HEK293 (cell line): ENCODE data around the gene VAT1L.

Source experiments
- CTCF ChIA-PET: fragments of 350-600 bp; formaldehyde crosslinking; extraction: SDS; loops from one replicate; lab custom pipeline; 2021; ENCODE audit warnings: antibody characterized with exemption; lab: Yijun Ruan, JAX
- POLR2A ChIA-PET: fragments of 300-600 bp; formaldehyde crosslinking; extraction: SDS; loops from one replicate; lab custom pipeline; 2020; ENCODE audit warnings: antibody characterized with exemption, inconsistent platforms; lab: Yijun Ruan, JAX
- H3K27ac ChIP-seq: fragments of 200-500 bp; sonication (Bioruptor generic); 2 replicates; pipeline ENCODE4 v1.5.1; 2014; ENCODE audit warnings: low read depth, low read length, control low read depth, inconsistent platforms; ENCODE audit errors: extremely low read depth
- H3K36me3 ChIP-seq, 2 experiments: fragments of 200-500 bp in 1 of 2; sonication (Bioruptor generic) in 1 of 2; 1 replicate in 1 of 2; 2 replicates in 1 of 2; pipeline ENCODE4 v1.5.1; 2014 to 2017; ENCODE audit warnings: inconsistent platforms in 2 of 2, low read length in 2 of 2; ENCODE audit not compliant: control insufficient read depth in 2 of 2, insufficient read depth in 1 of 2
- H3K4me1 ChIP-seq: fragments of 200-500 bp; sonication (Bioruptor generic); 2 replicates; pipeline ENCODE4 v1.5.1; 2014; ENCODE audit warnings: mild to moderate bottlenecking, low read length, inconsistent platforms; ENCODE audit not compliant: control insufficient read depth, insufficient read depth
- H3K4me3 ChIP-seq: 2 replicates; pipeline ENCODE4 v1.5.1; 2011; ENCODE audit warnings: low read depth, mild to moderate bottlenecking, control low read depth, low read length, moderate library complexity
- H3K9me3 ChIP-seq: fragments of 200-500 bp; sonication (Bioruptor generic); 2 replicates; pipeline ENCODE4 v1.5.1; 2014; ENCODE audit warnings: low read depth, low read length, inconsistent platforms; ENCODE audit not compliant: control insufficient read depth, insufficient read depth
- AEBP2 ChIP-seq: fragments of 450-650 bp; formaldehyde crosslinking; IDR thresholded peaks from 2 replicates; pipeline ENCODE4 v1.5.1; 2016; ENCODE audit warnings: missing biosample characterization, missing genetic modification characterization, borderline replicate concordance
- BCL6B ChIP-seq: fragments of 450-650 bp; formaldehyde crosslinking; IDR thresholded peaks from 2 replicates; pipeline ENCODE4 v1.5.1; 2017; ENCODE audit warnings: missing biosample characterization, missing genetic modification characterization
- KLF8 ChIP-seq: fragments of 450-650 bp; formaldehyde crosslinking; IDR thresholded peaks from 2 replicates; pipeline ENCODE4 v1.5.1; 2016; ENCODE audit warnings: missing biosample characterization, missing genetic modification characterization
- MEIS1 ChIP-seq: sonication (generic); formaldehyde crosslinking; IDR thresholded peaks from 2 replicates; pipeline ENCODE4 v1.8.1; 2022; ENCODE audit warnings: missing genetic modification reagents, mild to moderate bottlenecking, borderline replicate concordance
- PRDM6 ChIP-seq: fragments of 450-650 bp; formaldehyde crosslinking; IDR thresholded peaks from 2 replicates; pipeline ENCODE4 v1.5.1; 2017; ENCODE audit warnings: missing biosample characterization, missing genetic modification characterization
- SP2 ChIP-seq: fragments of 450-650 bp; formaldehyde crosslinking; IDR thresholded peaks from 2 replicates; pipeline ENCODE4 v1.5.1; 2016; ENCODE audit warnings: missing biosample characterization, missing genetic modification characterization
- SP7 ChIP-seq: fragments of 450-650 bp; formaldehyde crosslinking; IDR thresholded peaks from 2 replicates; pipeline ENCODE4 v1.5.1; 2016; ENCODE audit warnings: missing biosample characterization, missing genetic modification characterization
- WT1 ChIP-seq: fragments of 450-650 bp; formaldehyde crosslinking; IDR thresholded peaks from 2 replicates; pipeline ENCODE4 v1.5.1; 2016; ENCODE audit warnings: missing biosample characterization, missing genetic modification characterization
- ZBTB1 ChIP-seq: fragments of 450-650 bp; formaldehyde crosslinking; IDR thresholded peaks from 2 replicates; pipeline ENCODE4 v1.5.1; 2016; ENCODE audit warnings: missing biosample characterization, missing genetic modification characterization
- ZBTB26 ChIP-seq: fragments of 450-650 bp; formaldehyde crosslinking; optimal IDR thresholded peaks from 2 replicates; pipeline ENCODE3; 2016; ENCODE audit warnings: missing biosample characterization, mild to moderate bottlenecking, missing genetic modification characterization
- ZBTB6 ChIP-seq: fragments of 450-650 bp; formaldehyde crosslinking; IDR thresholded peaks from 2 replicates; pipeline ENCODE4 v1.5.1; 2017; ENCODE audit warnings: missing biosample characterization, missing genetic modification characterization
- ZFP37 ChIP-seq: fragments of 450-650 bp; formaldehyde crosslinking; IDR thresholded peaks from 2 replicates; pipeline ENCODE4 v1.5.1; 2016; ENCODE audit warnings: missing biosample characterization, missing genetic modification characterization
- ZNF169 ChIP-seq: fragments of 450-650 bp; formaldehyde crosslinking; IDR thresholded peaks from 2 replicates; pipeline ENCODE4 v1.5.1; 2016; ENCODE audit warnings: missing biosample characterization, missing genetic modification characterization
- ZNF2 ChIP-seq: fragments of 450-650 bp; formaldehyde crosslinking; IDR thresholded peaks from 2 replicates; pipeline ENCODE4 v1.5.1; 2016; ENCODE audit warnings: missing biosample characterization, missing genetic modification characterization
- ZNF302 ChIP-seq: fragments of 450-650 bp; formaldehyde crosslinking; IDR thresholded peaks from 2 replicates; pipeline ENCODE4 v1.5.1; 2016; ENCODE audit warnings: missing biosample characterization, missing genetic modification characterization, low read depth
- ZNF621 ChIP-seq: fragments of 450-650 bp; formaldehyde crosslinking; IDR thresholded peaks from 2 replicates; pipeline ENCODE4 v1.5.1; 2017; ENCODE audit warnings: missing biosample characterization, missing genetic modification characterization
- ZNF623 ChIP-seq: fragments of 450-650 bp; formaldehyde crosslinking; IDR thresholded peaks from 2 replicates; pipeline ENCODE4 v1.5.1; 2016; ENCODE audit warnings: missing biosample characterization, missing genetic modification characterization
- ZNF692 ChIP-seq: fragments of 450-650 bp; formaldehyde crosslinking; IDR thresholded peaks from 2 replicates; pipeline ENCODE4 v1.5.1; 2016; ENCODE audit warnings: missing biosample characterization, missing genetic modification characterization
- ZNF776 ChIP-seq: fragments of 450-650 bp; formaldehyde crosslinking; IDR thresholded peaks from 2 replicates; pipeline ENCODE4 v1.5.0; 2017; ENCODE audit warnings: missing biosample characterization, missing genetic modification characterization, borderline replicate concordance
- ZNF792 ChIP-seq: fragments of 450-650 bp; formaldehyde crosslinking; IDR thresholded peaks from 2 replicates; pipeline ENCODE4 v1.5.1; 2016; ENCODE audit warnings: missing biosample characterization, missing genetic modification characterization
- ZSCAN30 ChIP-seq: fragments of 450-650 bp; IDR thresholded peaks from 2 replicates; pipeline ENCODE4 v1.5.1; 2018; ENCODE audit warnings: missing biosample characterization, mild to moderate bottlenecking, missing genetic modification characterization, moderate library complexity

VAT1L gene

GRCh38 chr16:77842468-77842867, 54.1 kb downstream of the VAT1L start (continued):
- no peak for TF ChIP-seq AEBP2 (tag by site-specific recombination)
- TF ChIP-seq ZNF169 (tag by site-specific recombination): no peak
- no peak for TF ChIP-seq ZNF302 (tag by site-specific recombination)
- TF ChIP-seq ZNF621 (tag by site-specific recombination): no peak
- TF ChIP-seq ZNF792 (tag by site-specific recombination): no peak
- TF ChIP-seq KLF8 (tag by site-specific recombination): no peak
- TF ChIP-seq MEIS1 (CRISPR knock-in tag): no peak
- no peak for TF ChIP-seq ZSCAN30 (tag by site-specific recombination)

GRCh38 chr16:77843405-77843804, 55.0 kb downstream of the VAT1L start:
- ChIA-PET CTCF (no interaction called here), POLR2A (no interaction called here)
- Histone ChIP-seq H3K9me3 (no peaks in the 10 kb centered on the region), H3K4me1 (no peaks in the 10 kb centered on the region), H3K27ac (no peak overlapping the region), H3K36me3 (no peaks in the 10 kb centered on the region), H3K4me3 (no peak overlapping the region)
- no peak for TF ChIP-seq PRDM6 (tag by site-specific recombination)
- no peak for TF ChIP-seq BCL6B (tag by site-specific recombination)
- TF ChIP-seq ZNF776 (tag by site-specific recombination): no peak
- no peak for TF ChIP-seq SP2 (tag by site-specific recombination)
- TF ChIP-seq WT1: no peak
- no peak for TF ChIP-seq ZBTB6 (tag by site-specific recombination)
- TF ChIP-seq ZBTB26 (tag by site-specific recombination): no peak
- no peak for TF ChIP-seq ZFP37 (tag by site-specific recombination)

- ChIA-PET CTCF (no interaction called here), POLR2A (no interaction called here)
- Histone ChIP-seq H3K4me3 (no peak overlapping the region), H3K27ac (no peak overlapping the region), H3K4me1 (no peaks in the 10 kb centered on the region), H3K9me3 (no peaks in the 10 kb centered on the region), H3K36me3 (no peaks in the 10 kb centered on the region)
- TF ChIP-seq ZBTB6 (tag by site-specific recombination) (no peak), ZNF2 (tag by site-specific recombination) (no peak), ZNF623 (tag by site-specific recombination) (no peak), ZBTB1 (tag by site-specific recombination) (no peak), SP7 (tag by site-specific recombination) (no peak), ZNF692 (tag by site-specific recombination) (no peak)
Measured at GRCh38 chr16:77844801-77845200, 56.4 kb downstream of the VAT1L start.
